GM23338 (cell line): ENCODE results near the gene PPM1H. TPM values are rescaled to one million over a fixed set of nuclear protein-coding genes. Genes with fewer than 3 reads are reported as not detected.

Source experiments
- ATAC-seq: fragments of 200-7000 bp; cut with Tn5 transposase; 3 replicates; pipeline ENCODE4 v1.9.1; 2020
- DNase-seq: peaks from one replicate; pipeline ENCODE4 v3.0.0-alpha.2; 2015; ENCODE audit warnings: low spot score
- H2AFZ ChIP-seq: fragments of 200-600 bp; sonication (generic); 2 replicates; pipeline ENCODE4 v1.8.0; 2016; ENCODE audit warnings: antibody characterized with exemption, mild to moderate bottlenecking, moderate library complexity
- H3F3A ChIP-seq: fragments of 200-600 bp; sonication (generic); replicated peaks from 2 replicates; pipeline ENCODE4 v1.8.0; 2017; ENCODE audit warnings: antibody characterized with exemption, mixed run types, low read depth
- H3K27ac ChIP-seq: fragments of 200-600 bp; sonication (generic); 2 replicates; pipeline ENCODE4 v1.6.1; 2016; ENCODE audit warnings: low read depth
- H3K27me3 ChIP-seq: fragments of 200-600 bp; sonication (generic); 2 replicates; pipeline ENCODE4 v1.8.0; 2016; ENCODE audit warnings: mild to moderate bottlenecking, mixed run types, moderate library complexity; ENCODE audit not compliant: insufficient read depth
- H3K36me3 ChIP-seq: fragments of 200-600 bp; sonication (generic); 2 replicates; pipeline ENCODE4 v1.8.0; 2016; ENCODE audit warnings: mild to moderate bottlenecking; ENCODE audit not compliant: insufficient read depth
- H3K4me1 ChIP-seq: fragments of 200-600 bp; sonication (generic); 2 replicates; pipeline ENCODE4 v1.8.0; 2016; ENCODE audit warnings: mild to moderate bottlenecking, moderate library complexity; ENCODE audit not compliant: insufficient read depth
- H3K4me2 ChIP-seq: fragments of 200-600 bp; sonication (generic); 2 replicates; pipeline ENCODE4 v1.7.1; 2017; ENCODE audit warnings: mixed run types
- H3K4me3 ChIP-seq: fragments of 200-600 bp; sonication (generic); 2 replicates; pipeline ENCODE4 v1.6.1; 2016; ENCODE audit warnings: mixed run types
- H3K79me2 ChIP-seq: fragments of 200-600 bp; sonication (generic); replicated peaks from 2 replicates; pipeline ENCODE4 v1.8.0; 2017; ENCODE audit warnings: mild to moderate bottlenecking; ENCODE audit not compliant: insufficient read depth
- H3K9me2 ChIP-seq: fragments of 200-600 bp; sonication (generic); 2 replicates; pipeline ENCODE4 v1.8.0; 2017; ENCODE audit not compliant: insufficient read depth
- H4K20me1 ChIP-seq: fragments of 200-600 bp; sonication (generic); replicated peaks from 2 replicates; pipeline ENCODE4 v1.8.0; 2017; ENCODE audit warnings: mild to moderate bottlenecking; ENCODE audit not compliant: insufficient read depth
- H3K27ac Mint-ChIP-seq: 2 replicates; pipeline ENCODE4 v1.8.0; 2020; ENCODE audit warnings: inconsistent platforms, mild to moderate bottlenecking, moderate library complexity, mixed read lengths
- H3K27me3 Mint-ChIP-seq: 3 replicates; pipeline ENCODE4 v1.8.0; 2022; ENCODE audit warnings: low read depth, mild to moderate bottlenecking, moderate library complexity, mixed read lengths, inconsistent platforms; ENCODE audit not compliant: insufficient read depth, poor library complexity
- H3K36me3 Mint-ChIP-seq: 3 replicates; pipeline ENCODE4 v1.8.0; 2021; ENCODE audit warnings: low read depth, mild to moderate bottlenecking, inconsistent platforms, moderate library complexity, mixed read lengths
- H3K4me1 Mint-ChIP-seq: 3 replicates; pipeline ENCODE4 v1.8.0; 2020; ENCODE audit warnings: mild to moderate bottlenecking, inconsistent platforms, mixed read lengths
- H3K4me3 Mint-ChIP-seq: 3 replicates; pipeline ENCODE4 v1.8.0; 2021; ENCODE audit warnings: moderate library complexity, mild to moderate bottlenecking, inconsistent platforms, mixed read lengths
- H3K9me3 Mint-ChIP-seq: 3 replicates; pipeline ENCODE4 v1.8.0; 2020; ENCODE audit warnings: moderate library complexity, mild to moderate bottlenecking, inconsistent platforms, mixed read lengths
- CREB1 ChIP-seq: fragments of 250-450 bp; sonication (Bioruptor Pico); IDR thresholded peaks from 2 replicates; pipeline ENCODE4 v1.5.0; 2020; ENCODE audit warnings: low read depth, mild to moderate bottlenecking, moderate library complexity
- CTCF ChIP-seq, 2 experiments: fragments of 200-600 bp in 1 of 2; sonication (generic) in 1 of 2; conservative IDR thresholded peaks; 2 replicates each; pipeline versions ENCODE4 v1.5.1 to v1.6.1; 2016 to 2017; ENCODE audit warnings: antibody characterized with exemption in 2 of 2, low read depth in 2 of 2, mild to moderate bottlenecking in 2 of 2, moderate library complexity in 1 of 2
- EZH2 ChIP-seq: fragments of 200-600 bp; sonication (generic); IDR thresholded peaks from one replicate; pipeline ENCODE4 v1.8.0; 2017; ENCODE audit warnings: antibody characterized with exemption, mild to moderate bottlenecking, low read depth; ENCODE audit not compliant: unreplicated experiment
- EZH2phosphoT487 ChIP-seq: fragments of 200-600 bp; sonication (generic); IDR thresholded peaks from one replicate; pipeline ENCODE4 v1.8.1; 2018; ENCODE audit warnings: antibody characterized with exemption; ENCODE audit not compliant: unreplicated experiment
- NANOG ChIP-seq: IDR thresholded peaks from 2 replicates; pipeline ENCODE4 v1.6.1; 2016; ENCODE audit warnings: antibody characterized with exemption, borderline replicate concordance
- POLR2AphosphoS5 ChIP-seq: IDR thresholded peaks from 2 replicates; pipeline ENCODE4 v1.6.1; 2016; ENCODE audit warnings: antibody characterized with exemption, low read depth
- REST ChIP-seq: IDR thresholded peaks from one replicate; pipeline ENCODE4 v1.6.1; 2018; ENCODE audit warnings: antibody characterized with exemption; ENCODE audit not compliant: unreplicated experiment
- STAT1 ChIP-seq: IDR thresholded peaks from one replicate; pipeline ENCODE4 v1.6.1; 2016; ENCODE audit warnings: antibody characterized with exemption; ENCODE audit not compliant: unreplicated experiment
- polyA plus RNA-seq: library from polyadenylated mRNA; unstranded; fragments of >200 nt; fragmentation: Nextera tagmentation; extraction: Ambion mirVana; gene quantifications from 2 replicates; pipeline ENCODE4 v1.2.1, GENCODE V29; 2016
- total RNA-seq: library from RNA; depleted of rRNA; stranded (reverse); fragments of >200 nt; shearing (Covaris generic); gene quantifications from 2 replicates; pipeline ENCODE4 v1.2.3, GENCODE V29; 2014

Gene PPM1H
- total and polyA plus RNA-seq, 2 experiments from 2014 or later: 11.4 to 41.2 TPM

- peaks cover 22% of the 10 kb centered on the region for H3K4me1 Mint-ChIP-seq
- Histone ChIP-seq H3K9me2 (no peaks in the 10 kb centered on the region), H3K27ac (no peak overlapping the region), H4K20me1 (no peaks in the 10 kb centered on the region), H3F3A (no peaks in the 10 kb centered on the region), H3K4me2 (no peak overlapping the region), H3K27me3 (no peaks in the 10 kb centered on the region), H3K4me3 (no peak overlapping the region), H3K4me1 (peaks cover 8% of the 10 kb centered on the region), H2AFZ (no peak overlapping the region), H3K79me2 (no peaks in the 10 kb centered on the region), H3K36me3 (no peaks in the 10 kb centered on the region)
- no peak overlapping the region for H3K4me3 Mint-ChIP-seq
- peaks cover 5% of the 10 kb centered on the region for H3K27me3 Mint-ChIP-seq
- no peaks in the 10 kb centered on the region for H3K36me3 Mint-ChIP-seq
- no peak for DNase-seq
- ATAC-seq: no peak
- TF ChIP-seq EZH2phosphoT487 (no peak), POLR2AphosphoS5 (no peak), CREB1 (CRISPR knock-in tag) (no peak)
- 0 out of 2 replicates have a peak overlapping the region, but pooled peaks have one; percentile 9 for H3K27ac Mint-ChIP-seq
- H3K9me3 Mint-ChIP-seq: no peaks in the 10 kb centered on the region
Observed at GRCh38 chr12:62800707-62801400, 134.1 kb downstream of the PPM1H start.

- Histone ChIP-seq H3K36me3 (no peaks in the 10 kb centered on the region), H3K9me2 (no peaks in the 10 kb centered on the region), H3K79me2 (no peaks in the 10 kb centered on the region), H2AFZ (no peak overlapping the region), H4K20me1 (no peaks in the 10 kb centered on the region), H3K27me3 (no peaks in the 10 kb centered on the region), H3K4me1 (peaks cover 8% of the 10 kb centered on the region), H3K4me3 (no peak overlapping the region), H3K27ac (no peak overlapping the region; the same call in 1 of the 2 replicates), H3K4me2 (no peak overlapping the region), H3F3A (no peaks in the 10 kb centered on the region)
- H3K9me3 Mint-ChIP-seq: no peaks in the 10 kb centered on the region
- ATAC-seq: peak; percentile 47
- H3K36me3 Mint-ChIP-seq: no peaks in the 10 kb centered on the region
- peak; percentile 39 for DNase-seq
- H3K4me3 Mint-ChIP-seq: no peak overlapping the region
- no peak overlapping the region for H3K27ac Mint-ChIP-seq
- peaks cover 5% of the 10 kb centered on the region for H3K27me3 Mint-ChIP-seq
- peaks cover 22% of the 10 kb centered on the region for H3K4me1 Mint-ChIP-seq
- TF ChIP-seq POLR2AphosphoS5 (no peak), NANOG (no peak), CTCF (conservative IDR thresholded peaks at IDR 0.05; ENCODE audit: low read depth in 2 of 2) (no peak), REST (no peak), EZH2phosphoT487 (no peak), EZH2 (no peak), STAT1 (no peak)
Observed at GRCh38 chr12:62799766-62800406, 135.1 kb downstream of the PPM1H start.
